ENCODE results near the gene LRRN2. TPM values are rescaled to one million over a fixed set of nuclear protein-coding genes. Genes with fewer than 3 reads are reported as not detected.
"Not testable (repeated sequence)": the region's sequence is repeated elsewhere in the genome, so short reads cannot be mapped to it uniquely, and the experiment has no call there.

LRRN2 gene
- total RNA-seq, 2 donors from 2014 or later = not detected

DNA sequence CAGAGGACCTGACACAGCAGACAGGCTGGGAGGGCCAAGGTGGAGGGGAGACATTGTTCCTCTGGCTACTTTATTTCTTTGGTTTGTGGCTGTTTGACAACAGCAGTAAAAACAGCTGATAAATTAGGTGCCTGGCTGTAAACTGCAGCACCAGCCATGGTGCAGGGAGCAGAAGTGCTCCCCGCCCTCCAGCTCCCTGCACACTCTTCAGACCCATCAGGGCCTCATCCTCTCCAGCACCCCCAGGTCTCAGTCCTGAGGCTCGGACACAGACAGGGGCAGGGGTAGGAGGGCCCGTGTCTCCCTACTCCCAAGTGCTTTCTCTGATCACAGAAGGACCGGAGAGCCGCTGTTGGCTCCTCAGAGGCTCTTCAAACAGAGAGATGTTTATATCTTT lies 17.7 kb upstream of the LRRN2 start:
- DNase-seq (ENCODE audit: low spot score in 2 of 2) (no peak), ATAC-seq (no peak)
- H3K27ac Mint-ChIP-seq = no peak overlapping the region
- H3K9me3 Mint-ChIP-seq = no peaks in the 10 kb centered on the region
- no peaks in the 10 kb centered on the region for H3K36me3 Mint-ChIP-seq

DNA sequence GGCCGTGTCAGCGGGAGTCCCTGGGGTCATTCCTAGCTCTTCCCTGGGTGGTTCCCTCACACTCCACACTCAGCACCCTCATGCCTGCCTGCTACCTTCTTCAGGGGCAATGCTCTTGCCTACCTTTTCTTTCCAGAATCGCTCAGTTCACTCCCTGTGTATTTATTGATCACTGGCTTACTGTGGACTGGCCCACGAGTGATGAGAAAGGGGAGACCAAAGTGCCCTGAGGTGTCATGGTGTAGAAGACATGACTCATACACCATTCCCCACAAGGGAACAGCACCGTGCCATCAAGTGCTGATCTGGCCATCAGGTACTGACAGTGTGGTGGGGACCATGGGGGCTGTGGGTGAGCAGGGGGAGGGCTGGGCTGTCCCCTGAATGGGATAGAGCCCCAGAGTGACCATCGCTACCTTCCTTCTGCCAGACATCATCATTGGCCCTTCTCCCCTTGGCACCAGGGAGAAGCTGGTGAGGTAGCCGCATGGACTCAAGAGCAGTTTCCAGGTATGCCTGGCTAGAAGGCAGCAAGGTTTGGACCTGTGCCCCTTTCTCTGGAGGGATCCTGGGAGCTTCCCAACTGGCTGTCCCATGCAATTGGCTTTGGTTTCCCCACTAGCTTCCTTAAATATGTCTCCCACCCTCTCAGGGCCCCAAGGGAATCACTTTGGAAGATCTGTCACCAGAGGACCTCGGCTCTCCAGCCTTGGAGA lies 17.2 kb upstream of the LRRN2 start:
- Mint-ChIP-seq H3K36me3 (no peaks in the 10 kb centered on the region), H3K9me3 (no peaks in the 10 kb centered on the region), H3K27ac (no peak overlapping the region)
- DNase-seq (ENCODE audit: low spot score in 2 of 2) = no peak
- no peak for ATAC-seq

DNA sequence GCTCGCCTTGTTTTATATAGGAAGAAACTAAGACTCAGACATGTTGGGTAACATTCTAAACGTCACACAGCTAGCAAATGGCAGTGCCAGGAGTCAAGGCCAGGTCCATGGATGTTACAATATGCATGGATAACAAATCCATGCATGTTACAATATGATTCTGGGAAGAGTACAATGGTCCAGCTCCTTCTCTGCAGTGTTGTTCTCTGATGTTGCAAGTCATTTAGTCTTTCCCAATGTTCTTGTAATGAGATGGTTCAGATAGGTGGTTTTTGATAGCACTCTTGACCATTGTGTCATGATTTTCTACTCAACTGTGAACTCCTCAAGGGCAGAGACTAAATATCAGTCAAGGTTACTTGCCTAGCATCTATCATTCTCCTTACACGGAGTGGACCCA lies 15.7 kb upstream of the LRRN2 start:
- H3K27ac Mint-ChIP-seq = no peak overlapping the region
- ATAC-seq (no peak), DNase-seq (ENCODE audit: low spot score in 2 of 2) (no peak)
- H3K9me3 Mint-ChIP-seq = no peaks in the 10 kb centered on the region
- no peaks in the 10 kb centered on the region for H3K36me3 Mint-ChIP-seq

DNA sequence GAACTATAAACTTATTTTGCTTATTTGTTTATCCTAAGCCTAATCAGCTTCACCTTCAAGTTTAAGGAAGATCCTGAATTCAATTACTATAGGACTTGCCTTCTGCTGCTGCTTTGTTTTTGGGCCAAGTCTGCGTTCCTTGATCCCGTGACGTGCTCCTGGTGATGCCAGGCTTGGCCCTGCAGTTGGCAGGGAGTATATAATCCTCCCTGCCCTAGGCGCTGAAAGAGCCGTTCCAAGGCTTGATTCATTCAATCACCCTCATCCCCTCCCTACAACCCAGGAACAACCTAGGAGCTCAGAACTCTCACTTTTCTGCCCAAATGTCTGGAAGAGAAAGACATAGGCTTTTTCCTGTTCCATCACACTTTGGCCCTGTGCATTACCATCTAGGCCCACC lies 12.4 kb upstream of the LRRN2 start:
- H3K9me3 Mint-ChIP-seq = no peaks in the 10 kb centered on the region
- DNase-seq (ENCODE audit: low spot score in 2 of 2) = no peak
- no peak for ATAC-seq
- no peaks in the 10 kb centered on the region for H3K36me3 Mint-ChIP-seq
- H3K27ac Mint-ChIP-seq = no peak overlapping the region

DNA sequence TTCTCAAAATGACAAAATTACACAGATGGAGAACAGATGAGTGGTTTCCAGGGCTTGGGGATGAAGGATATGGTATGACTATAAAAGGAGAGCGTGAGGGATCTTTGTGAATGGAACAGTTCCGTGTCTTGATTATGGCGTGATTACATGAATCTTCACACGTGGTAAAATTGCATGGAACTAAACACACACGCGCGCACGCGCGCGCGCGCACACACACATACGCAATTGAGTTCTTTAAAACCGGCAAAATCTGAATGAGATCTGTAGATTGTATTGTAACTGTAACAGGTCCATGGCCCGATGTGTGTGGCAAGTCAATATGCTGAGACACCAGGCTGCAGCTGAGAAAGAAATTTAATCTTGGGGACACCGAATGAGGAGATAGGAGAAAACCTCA lies 11.1 kb upstream of the LRRN2 start:
- ATAC-seq (no peak), DNase-seq (ENCODE audit: low spot score in 2 of 2) (no peak)
- Mint-ChIP-seq H3K36me3 (no peaks in the 10 kb centered on the region), H3K9me3 (no peaks in the 10 kb centered on the region), H3K27ac (no peak overlapping the region)

DNA sequence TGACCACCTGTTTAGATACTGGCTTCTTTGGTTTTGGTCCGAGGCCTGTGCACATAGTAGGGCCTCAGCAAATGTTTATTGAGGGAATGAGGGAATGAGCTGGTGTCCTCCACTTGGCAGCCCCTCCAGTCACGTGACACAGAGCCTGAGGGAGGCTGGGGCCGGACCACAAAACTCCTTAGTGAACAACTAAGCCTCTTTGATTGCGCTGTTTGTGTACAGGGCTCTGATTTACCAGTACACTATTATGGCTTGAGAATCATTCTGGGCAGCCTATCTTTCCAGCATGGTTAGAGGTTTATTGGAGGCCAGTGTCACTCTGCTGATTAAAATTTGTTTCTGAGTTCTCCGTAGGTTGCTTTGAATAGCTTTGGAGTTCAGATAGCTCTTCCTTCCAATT lies 10.2 kb upstream of the LRRN2 start:
- Mint-ChIP-seq H3K27ac (no peak overlapping the region), H3K36me3 (no peaks in the 10 kb centered on the region), H3K9me3 (no peaks in the 10 kb centered on the region)
- DNase-seq (ENCODE audit: low spot score in 2 of 2) (no peak), ATAC-seq (no peak)

DNA sequence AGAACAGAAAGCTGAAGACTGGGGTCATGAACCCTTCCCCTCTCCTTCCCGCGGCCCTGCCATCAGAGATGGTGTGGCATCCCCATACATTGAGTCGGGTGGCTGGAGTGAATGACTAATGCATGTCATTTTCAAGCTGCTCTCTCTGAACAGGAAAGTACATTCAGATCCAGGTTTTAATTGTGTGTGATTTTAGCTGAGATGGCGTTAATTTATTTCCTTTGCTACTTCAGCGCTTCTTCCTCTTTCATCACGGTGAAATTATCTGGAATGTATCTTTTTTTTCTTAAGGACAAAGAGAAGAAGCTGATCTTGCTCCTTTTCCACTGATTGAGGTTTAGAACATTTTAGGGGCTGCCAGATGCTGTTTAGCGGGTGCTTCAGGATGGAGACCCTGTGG lies 8.6 kb upstream of the LRRN2 start:
- Mint-ChIP-seq H3K36me3 (no peaks in the 10 kb centered on the region), H3K9me3 (no peaks in the 10 kb centered on the region), H3K27ac (no peak overlapping the region)
- ATAC-seq = no peak
- DNase-seq (ENCODE audit: low spot score in 2 of 2) = no peak

DNA sequence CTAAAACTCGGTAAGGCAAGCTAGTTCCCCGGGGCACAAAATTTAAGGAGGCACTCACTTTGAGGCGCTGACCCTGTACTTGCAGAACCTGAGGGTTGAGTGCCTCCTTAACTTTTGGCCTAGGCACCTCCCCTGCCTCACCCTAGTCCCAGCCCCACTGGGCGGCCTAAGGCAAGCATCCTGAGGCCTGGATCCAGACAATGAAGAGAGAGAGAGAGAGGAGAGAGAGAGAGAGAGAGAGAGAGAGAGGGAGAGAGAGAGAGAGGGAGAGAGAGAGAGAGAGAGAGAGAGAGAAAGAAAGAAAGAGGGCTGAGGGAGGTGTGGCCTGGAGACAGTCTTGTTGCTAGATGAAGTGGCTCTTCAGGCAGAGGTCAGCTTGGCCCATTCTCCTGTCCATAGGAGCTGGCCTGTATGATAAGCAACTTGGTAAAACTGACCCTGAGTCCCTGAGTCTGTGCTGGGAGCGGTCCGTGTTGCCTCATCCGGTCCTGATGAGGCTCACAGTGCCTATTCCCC lies 7.4 kb upstream of the LRRN2 start:
- no peaks in the 10 kb centered on the region for H3K36me3 Mint-ChIP-seq
- H3K27ac Mint-ChIP-seq = peak overlapping the region in 1 of 2 donors; percentile 48
- H3K9me3 Mint-ChIP-seq = no peaks in the 10 kb centered on the region
- ATAC-seq = no peak
- no peak for DNase-seq (ENCODE audit: low spot score in 2 of 2)

DNA sequence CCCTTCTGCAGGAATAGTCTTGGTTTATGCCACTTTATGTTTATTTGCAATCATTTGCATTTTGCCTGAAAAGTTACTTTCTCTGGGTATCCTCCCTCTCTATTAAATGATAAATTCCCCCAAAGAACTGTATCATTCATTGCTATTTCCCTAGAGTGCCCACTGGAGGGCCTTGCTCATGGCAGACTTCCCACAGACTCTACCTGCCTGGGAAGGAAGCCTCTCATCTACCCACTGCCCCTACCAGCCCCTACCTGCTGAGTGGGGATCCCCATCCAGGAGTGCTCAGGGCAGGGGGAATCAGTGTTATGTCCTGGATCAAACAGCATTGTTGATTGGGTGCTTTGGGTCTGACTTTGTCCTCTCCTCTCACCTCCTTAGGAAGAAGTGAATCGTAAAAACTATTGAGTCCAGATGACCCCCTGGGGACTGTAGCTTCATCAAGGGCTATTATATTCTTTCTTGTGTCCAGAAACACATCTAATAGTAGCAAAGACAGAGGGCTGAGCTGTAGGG lies 6.8 kb upstream of the LRRN2 start:
- DNase-seq (ENCODE audit: low spot score in 2 of 2) (no peak), ATAC-seq (no peak)
- H3K9me3 Mint-ChIP-seq = no peaks in the 10 kb centered on the region
- H3K36me3 Mint-ChIP-seq = no peaks in the 10 kb centered on the region
- H3K27ac Mint-ChIP-seq = peak overlapping the region in 1 of 2 donors; percentile 48

DNA sequence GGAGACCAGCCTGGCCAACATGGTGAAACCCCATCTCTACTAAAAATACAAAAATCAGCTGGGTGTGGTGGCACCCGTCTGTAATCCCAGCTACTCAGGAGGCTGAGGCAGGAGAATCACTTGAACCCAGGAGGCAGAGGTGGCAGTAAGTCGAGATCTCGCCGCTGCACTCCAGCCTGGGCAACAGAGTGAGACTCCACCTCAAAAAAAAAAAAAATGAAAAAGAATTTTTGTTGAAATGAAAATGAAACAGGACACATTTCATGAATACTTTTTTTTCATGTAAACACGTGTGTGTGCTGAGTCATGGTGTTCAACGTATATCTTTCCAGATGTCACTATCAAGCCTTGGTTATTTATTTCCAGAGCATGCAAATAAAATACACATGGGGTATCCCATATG lies 5.8 kb upstream of the LRRN2 start:
- peak in 1 of 2 donors; percentile 65 for ATAC-seq

DNA sequence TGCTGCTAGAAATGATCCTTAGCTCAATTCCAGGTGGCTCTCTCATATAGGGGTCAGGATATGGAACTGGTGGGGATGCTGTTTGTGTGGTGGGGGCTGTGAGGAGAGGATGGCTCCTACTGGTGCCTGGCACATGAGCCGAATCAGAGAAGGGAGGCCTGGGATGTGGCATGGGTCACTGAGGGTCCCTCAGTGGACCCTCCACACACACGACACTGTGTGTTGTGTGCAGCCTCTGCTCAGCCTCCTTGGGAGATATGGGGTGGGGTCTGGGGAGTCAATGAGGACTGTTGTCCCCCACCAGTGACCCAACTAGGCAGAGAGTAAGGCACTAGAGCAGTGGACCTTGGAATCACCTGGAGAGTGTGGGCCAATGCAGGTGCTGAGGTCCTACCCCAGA lies 3.2 kb upstream of the LRRN2 start:
- H3K36me3 Mint-ChIP-seq = no peaks in the 10 kb centered on the region
- no peaks in the 10 kb centered on the region for H3K9me3 Mint-ChIP-seq
- DNase-seq (ENCODE audit: low spot score in 2 of 2) (no peak), ATAC-seq (no peak)
- H3K27ac Mint-ChIP-seq = no peak overlapping the region

More for the DNA sequence above, 5.8 kb upstream of the LRRN2 start:
- not testable (repeated sequence) for H3K9me3 Mint-ChIP-seq; H3K36me3 Mint-ChIP-seq; H3K27ac Mint-ChIP-seq; DNase-seq (ENCODE audit: low spot score in 2 of 2)

DNA sequence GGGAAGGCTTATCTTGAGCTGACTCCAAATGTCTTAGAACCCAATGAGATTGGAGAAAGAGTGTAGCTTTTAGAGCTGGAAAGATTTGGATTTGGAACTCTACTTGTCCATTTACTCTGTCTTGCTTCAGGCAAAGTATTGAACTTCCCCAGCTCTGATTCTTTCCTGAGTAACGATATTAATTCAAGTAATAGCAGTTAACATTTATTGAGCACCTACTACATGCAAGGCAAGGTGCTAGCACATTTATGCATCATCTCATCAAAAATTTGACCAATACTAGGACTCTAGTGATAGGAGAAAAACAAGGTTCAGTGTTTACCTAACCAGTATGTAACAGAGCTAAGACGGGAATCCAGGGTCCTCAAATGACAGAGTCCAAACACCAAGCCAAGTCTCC lies 2.5 kb upstream of the LRRN2 start:
- Mint-ChIP-seq H3K27ac (no peak overlapping the region), H3K36me3 (no peaks in the 10 kb centered on the region), H3K9me3 (no peaks in the 10 kb centered on the region)
- DNase-seq (ENCODE audit: low spot score in 2 of 2) = no peak
- no peak for ATAC-seq

DNA sequence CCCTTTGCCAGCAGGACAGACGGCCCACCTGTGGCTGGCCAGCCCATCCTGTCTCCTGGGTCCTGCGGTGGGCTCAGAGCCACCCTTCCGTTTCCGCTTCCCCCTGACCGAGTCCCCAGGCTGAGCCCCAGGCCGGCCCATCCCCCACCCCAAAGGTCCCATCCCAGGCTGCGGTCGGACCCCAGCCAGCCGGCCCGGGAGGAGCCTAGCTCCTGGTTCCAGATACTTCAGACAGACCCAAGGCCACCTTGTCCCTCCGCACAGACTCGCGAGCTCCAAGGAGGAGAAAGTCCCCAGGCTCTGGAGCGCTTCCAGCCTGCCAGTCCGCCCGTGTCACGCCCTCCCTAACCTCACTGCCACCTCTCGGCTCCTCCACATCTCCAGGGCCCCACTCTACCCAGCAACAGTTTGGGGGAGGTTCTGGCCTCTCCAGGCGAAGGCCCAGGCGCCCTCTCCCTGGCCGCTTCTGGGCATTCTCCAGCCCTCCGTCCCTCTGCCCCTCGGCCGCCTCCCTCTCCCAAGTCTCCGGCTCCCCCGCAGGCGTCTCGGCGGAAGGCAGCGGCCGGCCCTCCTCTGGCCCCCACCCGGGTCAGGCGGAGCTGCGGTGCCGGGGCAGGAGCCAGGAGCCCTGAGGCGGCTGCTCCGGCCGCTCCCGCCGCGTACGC lies 835 bp downstream of the LRRN2 start:
- H3K36me3 Mint-ChIP-seq = no peaks in the 10 kb centered on the region
- H3K9me3 Mint-ChIP-seq = no peaks in the 10 kb centered on the region
- no peak overlapping the region for H3K27ac Mint-ChIP-seq
- DNase-seq (ENCODE audit: low spot score in 2 of 2) (peak in 1 of 2 donors; percentile 5), ATAC-seq (peak; percentile 24 to 52)

DNA sequence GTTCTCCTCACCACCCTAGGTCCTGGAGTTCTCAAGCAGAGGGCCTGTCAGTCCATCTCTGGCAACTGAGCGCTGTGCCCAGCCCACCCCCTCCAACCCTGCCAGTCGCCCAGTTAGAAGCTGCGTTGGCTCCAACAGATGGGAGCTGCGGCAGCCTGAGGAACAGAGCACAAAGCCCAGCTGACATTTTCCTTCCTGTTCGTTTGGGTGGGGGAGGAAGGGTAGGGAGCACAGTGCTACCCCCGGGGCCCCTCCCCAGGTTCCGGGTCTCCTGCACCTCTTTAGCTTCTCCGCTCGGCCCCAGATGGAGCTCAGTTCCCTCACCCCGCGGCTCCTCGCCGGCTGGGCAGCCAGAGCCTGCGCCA lies 1.4 kb downstream of the LRRN2 start:
- ATAC-seq (no peak), DNase-seq (ENCODE audit: low spot score in 2 of 2) (no peak)
- no peak overlapping the region for H3K27ac Mint-ChIP-seq
- no peaks in the 10 kb centered on the region for H3K9me3 Mint-ChIP-seq
- H3K36me3 Mint-ChIP-seq = no peaks in the 10 kb centered on the region

DNA sequence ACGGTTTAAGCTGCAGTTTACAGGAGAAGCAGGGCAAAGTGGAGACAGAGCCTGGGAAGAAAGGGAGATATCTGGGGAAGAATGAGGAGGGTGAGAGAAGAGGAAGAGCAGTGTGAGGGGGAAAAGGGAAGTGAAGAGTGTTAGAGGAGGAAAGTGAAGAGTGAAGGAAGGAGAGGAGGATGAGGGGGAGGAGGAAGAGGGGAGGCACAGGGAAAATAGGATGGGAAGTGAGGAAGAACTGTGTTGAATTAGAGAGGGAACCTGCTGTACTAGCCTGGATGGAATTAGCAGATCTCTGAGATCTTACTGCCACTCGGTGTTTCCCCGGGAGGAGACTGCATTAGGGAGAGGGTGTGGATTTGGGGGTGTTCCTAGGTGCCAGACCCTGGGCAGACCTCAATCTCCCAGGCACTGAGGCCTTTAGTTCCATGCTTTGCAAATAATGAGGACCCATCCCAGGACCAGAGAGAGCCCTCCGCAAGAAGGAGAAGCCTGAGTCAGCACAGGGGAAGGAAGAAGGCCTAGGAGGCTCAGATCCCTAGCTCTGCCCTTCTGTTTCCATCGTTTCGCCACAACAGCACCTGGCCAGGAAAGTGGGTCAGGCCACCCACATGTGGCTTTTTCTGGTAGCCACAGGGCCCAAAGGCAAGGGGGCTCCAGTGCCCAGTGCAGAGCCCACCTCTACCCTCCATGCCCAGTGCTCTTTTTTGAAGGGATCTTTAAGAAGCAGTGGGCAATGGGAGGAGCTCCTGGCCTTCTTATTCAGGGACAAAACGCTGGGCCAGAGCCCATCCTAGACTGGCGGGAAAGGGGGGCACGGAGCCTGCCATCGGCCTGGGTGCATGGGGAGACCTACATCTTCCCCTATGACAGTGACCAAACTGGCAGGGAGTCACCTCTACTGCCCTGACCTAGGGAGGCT lies 2.0 kb downstream of the LRRN2 start:
- Mint-ChIP-seq H3K9me3 (no peaks in the 10 kb centered on the region), H3K36me3 (no peaks in the 10 kb centered on the region), H3K27ac (no peak overlapping the region)
- DNase-seq (ENCODE audit: low spot score in 2 of 2) = no peak
- ATAC-seq = no peak

DNA sequence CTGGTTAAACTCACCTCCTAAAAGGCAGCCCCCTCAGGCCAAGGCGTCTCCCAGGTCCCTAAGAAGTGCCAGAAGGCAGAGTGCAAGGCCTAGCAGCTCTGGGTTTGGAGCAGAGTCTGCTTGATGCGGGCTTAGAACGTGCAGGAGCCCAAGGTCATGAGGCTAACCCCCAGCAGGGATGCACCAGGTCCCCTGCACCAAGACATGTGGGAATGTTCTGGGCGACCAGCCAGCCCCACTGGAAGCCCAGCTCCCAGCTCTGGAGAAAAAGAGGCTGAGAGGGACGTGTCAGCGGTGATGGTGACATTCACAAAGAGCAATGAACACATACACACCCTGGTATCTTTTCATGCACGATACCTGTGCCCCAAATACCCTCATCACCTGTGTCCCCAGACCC lies 5.1 kb downstream of the LRRN2 start:
- H3K9me3 Mint-ChIP-seq = no peaks in the 10 kb centered on the region
- no peak for DNase-seq (ENCODE audit: low spot score in 2 of 2)
- H3K27ac Mint-ChIP-seq = no peak overlapping the region

DNA sequence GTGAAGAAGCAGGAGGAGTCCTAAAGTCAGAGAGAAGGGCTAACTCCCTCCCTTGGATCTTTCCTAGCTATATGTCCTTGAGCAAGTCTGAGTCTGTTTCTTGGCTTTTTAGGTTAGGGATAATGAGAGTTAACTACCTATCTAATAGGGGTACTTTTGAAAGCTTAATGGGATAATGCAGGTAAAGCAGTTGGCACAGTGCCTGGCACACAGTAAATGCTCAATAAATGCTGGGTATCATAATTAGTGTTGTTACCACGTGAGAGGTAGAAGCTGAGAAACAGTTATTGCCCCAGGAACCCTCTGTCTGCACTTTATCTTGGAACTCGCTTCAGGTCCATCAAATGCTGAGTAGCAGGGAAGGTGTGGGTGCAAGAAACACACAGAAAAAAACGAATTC lies 5.5 kb downstream of the LRRN2 start:
- ATAC-seq (no peak), DNase-seq (ENCODE audit: low spot score in 2 of 2) (no peak)
- H3K36me3 Mint-ChIP-seq = no peaks in the 10 kb centered on the region
- H3K9me3 Mint-ChIP-seq = no peaks in the 10 kb centered on the region
- no peak overlapping the region for H3K27ac Mint-ChIP-seq

More for the DNA sequence above, 5.1 kb downstream of the LRRN2 start:
- H3K36me3 Mint-ChIP-seq = no peaks in the 10 kb centered on the region
- no peak for ATAC-seq

All from activated naive CD4-positive, alpha-beta T cell treated with anti-CD3 and anti-CD28 coated beads, Interleukin-2, amount 50 U/mL, for 72 hours (primary cell).